ENCODE data around the gene CBR4. TPM values are rescaled to one million over a fixed set of nuclear protein-coding genes. Genes with fewer than 3 reads are reported as not detected.
A peak's percentile ranks its signal among the peaks of the same experiment; 100 is the strongest.

Gene CBR4
- total RNA-seq, 1 experiment from 2014 or later, result 48.1 TPM

DNA sequence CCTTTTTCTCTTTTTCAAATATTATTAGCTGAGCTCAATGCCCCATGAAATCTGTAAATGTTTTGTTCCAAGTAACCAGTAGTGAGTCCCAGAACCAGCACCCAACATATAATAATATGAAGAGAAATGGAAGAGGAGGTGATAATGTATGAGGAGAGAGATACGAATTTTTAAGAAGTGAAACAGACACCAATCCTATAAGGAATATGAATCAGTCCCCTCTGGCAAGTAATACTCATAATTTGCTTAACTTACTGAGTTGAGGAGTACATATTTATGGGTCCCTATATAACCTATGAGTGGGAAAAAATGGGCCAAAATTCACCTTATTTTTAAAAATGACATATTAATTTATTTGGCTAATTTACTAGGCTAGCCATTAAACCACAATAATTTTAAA lies 8.4 kb upstream of the CBR4 start:
- TF ChIP-seq TEAD1 (CRISPR knock-in tag; IDR thresholded peaks at IDR 0.05), result no peak
- no peak for TF ChIP-seq FOXK1 (CRISPR knock-in tag; IDR thresholded peaks at IDR 0.05)
- TF ChIP-seq, protein P1, sequence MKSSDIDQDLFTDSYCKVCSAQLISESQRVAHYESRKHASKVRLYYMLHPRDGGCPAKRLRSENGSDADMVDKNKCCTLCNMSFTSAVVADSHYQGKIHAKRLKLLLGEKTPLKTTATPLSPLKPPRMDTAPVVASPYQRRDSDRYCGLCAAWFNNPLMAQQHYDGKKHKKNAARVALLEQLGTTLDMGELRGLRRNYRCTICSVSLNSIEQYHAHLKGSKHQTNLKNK (CRISPR knock-in tag; IDR thresholded peaks at IDR 0.05), result no peak
- no peak for TF ChIP-seq OVOL2 (CRISPR knock-in tag; IDR thresholded peaks at IDR 0.05; ENCODE audit: borderline replicate concordance)
- TF ChIP-seq CBFB (CRISPR knock-in tag; IDR thresholded peaks at IDR 0.05; ENCODE audit: low read depth), result no peak
- TF ChIP-seq ZNF416 (CRISPR knock-in tag; IDR thresholded peaks at IDR 0.05), result no peak
- no peak for TF ChIP-seq TCF7 (CRISPR knock-in tag; IDR thresholded peaks at IDR 0.05; ENCODE audit: low read depth)
- TF ChIP-seq RELA (CRISPR knock-in tag; IDR thresholded peaks at IDR 0.05; ENCODE audit: borderline replicate concordance), result no peak

DNA sequence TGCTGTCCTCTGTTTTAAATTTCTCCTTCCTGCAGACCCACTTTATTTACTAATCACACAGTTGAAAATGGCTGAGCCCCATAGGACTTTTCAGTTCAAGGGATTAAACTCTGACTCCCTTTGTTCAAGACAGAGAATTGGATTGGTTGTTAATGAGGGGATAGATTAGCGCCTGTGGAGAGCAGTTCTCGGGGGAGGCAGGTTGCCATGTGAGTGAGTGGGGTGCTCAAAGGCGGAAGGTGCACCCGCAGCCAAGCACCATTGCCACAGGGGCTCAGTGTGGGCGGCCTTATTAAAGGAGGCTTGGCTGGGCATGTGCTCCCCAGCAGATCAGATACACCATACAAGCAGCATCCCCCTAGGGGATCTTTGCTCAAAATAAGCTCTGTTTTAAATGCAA lies 7.9 kb upstream of the CBR4 start:
- POLR2A ChIA-PET, result no interaction called here
- no peaks in the 10 kb centered on the region for H3K36me3 Mint-ChIP-seq
- DNase-seq (ENCODE audit: low spot score), result no peak
- TF ChIP-seq ZNF416 (CRISPR knock-in tag; IDR thresholded peaks at IDR 0.05) (no peak), FOXJ3 (CRISPR knock-in tag; IDR thresholded peaks at IDR 0.05; ENCODE audit: borderline replicate concordance) (no peak), NFE2L1 (CRISPR knock-in tag; IDR thresholded peaks at IDR 0.05) (no peak), MYBL2 (CRISPR knock-in tag; IDR thresholded peaks at IDR 0.05) (no peak), MXD4 (CRISPR knock-in tag; IDR thresholded peaks at IDR 0.05; ENCODE audit: borderline replicate concordance) (no peak), ZNF423 (CRISPR knock-in tag; IDR thresholded peaks at IDR 0.05) (no peak), TEAD4 (CRISPR knock-in tag; IDR thresholded peaks at IDR 0.05) (no peak), CREM (CRISPR knock-in tag; IDR thresholded peaks at IDR 0.05) (no peak)
- TF ChIP-seq, protein P2, sequence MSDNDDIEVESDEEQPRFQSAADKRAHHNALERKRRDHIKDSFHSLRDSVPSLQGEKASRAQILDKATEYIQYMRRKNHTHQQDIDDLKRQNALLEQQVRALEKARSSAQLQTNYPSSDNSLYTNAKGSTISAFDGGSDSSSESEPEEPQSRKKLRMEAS (CRISPR knock-in tag; IDR thresholded peaks at IDR 0.05), result no peak
- TF ChIP-seq, protein P3, sequence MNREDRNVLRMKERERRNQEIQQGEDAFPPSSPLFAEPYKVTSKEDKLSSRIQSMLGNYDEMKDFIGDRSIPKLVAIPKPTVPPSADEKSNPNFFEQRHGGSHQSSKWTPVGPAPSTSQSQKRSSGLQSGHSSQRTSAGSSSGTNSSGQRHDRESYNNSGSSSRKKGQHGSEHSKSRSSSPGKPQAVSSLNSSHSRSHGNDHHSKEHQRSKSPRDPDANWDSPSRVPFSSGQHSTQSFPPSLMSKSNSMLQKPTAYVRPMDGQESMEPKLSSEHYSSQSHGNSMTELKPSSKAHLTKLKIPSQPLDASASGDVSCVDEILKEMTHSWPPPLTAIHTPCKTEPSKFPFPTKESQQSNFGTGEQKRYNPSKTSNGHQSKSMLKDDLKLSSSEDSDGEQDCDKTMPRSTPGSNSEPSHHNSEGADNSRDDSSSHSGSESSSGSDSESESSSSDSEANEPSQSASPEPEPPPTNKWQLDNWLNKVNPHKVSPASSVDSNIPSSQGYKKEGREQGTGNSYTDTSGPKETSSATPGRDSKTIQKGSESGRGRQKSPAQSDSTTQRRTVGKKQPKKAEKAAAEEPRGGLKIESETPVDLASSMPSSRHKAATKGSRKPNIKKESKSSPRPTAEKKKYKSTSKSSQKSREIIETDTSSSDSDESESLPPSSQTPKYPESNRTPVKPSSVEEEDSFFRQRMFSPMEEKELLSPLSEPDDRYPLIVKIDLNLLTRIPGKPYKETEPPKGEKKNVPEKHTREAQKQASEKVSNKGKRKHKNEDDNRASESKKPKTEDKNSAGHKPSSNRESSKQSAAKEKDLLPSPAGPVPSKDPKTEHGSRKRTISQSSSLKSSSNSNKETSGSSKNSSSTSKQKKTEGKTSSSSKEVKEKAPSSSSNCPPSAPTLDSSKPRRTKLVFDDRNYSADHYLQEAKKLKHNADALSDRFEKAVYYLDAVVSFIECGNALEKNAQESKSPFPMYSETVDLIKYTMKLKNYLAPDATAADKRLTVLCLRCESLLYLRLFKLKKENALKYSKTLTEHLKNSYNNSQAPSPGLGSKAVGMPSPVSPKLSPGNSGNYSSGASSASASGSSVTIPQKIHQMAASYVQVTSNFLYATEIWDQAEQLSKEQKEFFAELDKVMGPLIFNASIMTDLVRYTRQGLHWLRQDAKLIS (CRISPR knock-in tag; IDR thresholded peaks at IDR 0.05; ENCODE audit: borderline replicate concordance), result no peak
- TF ChIP-seq, protein P4, sequence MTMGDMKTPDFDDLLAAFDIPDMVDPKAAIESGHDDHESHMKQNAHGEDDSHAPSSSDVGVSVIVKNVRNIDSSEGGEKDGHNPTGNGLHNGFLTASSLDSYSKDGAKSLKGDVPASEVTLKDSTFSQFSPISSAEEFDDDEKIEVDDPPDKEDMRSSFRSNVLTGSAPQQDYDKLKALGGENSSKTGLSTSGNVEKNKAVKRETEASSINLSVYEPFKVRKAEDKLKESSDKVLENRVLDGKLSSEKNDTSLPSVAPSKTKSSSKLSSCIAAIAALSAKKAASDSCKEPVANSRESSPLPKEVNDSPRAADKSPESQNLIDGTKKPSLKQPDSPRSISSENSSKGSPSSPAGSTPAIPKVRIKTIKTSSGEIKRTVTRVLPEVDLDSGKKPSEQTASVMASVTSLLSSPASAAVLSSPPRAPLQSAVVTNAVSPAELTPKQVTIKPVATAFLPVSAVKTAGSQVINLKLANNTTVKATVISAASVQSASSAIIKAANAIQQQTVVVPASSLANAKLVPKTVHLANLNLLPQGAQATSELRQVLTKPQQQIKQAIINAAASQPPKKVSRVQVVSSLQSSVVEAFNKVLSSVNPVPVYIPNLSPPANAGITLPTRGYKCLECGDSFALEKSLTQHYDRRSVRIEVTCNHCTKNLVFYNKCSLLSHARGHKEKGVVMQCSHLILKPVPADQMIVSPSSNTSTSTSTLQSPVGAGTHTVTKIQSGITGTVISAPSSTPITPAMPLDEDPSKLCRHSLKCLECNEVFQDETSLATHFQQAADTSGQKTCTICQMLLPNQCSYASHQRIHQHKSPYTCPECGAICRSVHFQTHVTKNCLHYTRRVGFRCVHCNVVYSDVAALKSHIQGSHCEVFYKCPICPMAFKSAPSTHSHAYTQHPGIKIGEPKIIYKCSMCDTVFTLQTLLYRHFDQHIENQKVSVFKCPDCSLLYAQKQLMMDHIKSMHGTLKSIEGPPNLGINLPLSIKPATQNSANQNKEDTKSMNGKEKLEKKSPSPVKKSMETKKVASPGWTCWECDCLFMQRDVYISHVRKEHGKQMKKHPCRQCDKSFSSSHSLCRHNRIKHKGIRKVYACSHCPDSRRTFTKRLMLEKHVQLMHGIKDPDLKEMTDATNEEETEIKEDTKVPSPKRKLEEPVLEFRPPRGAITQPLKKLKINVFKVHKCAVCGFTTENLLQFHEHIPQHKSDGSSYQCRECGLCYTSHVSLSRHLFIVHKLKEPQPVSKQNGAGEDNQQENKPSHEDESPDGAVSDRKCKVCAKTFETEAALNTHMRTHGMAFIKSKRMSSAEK (CRISPR knock-in tag; IDR thresholded peaks at IDR 0.05; ENCODE audit: borderline replicate concordance), result no peak
- no peak overlapping the region for H3K4me3 Mint-ChIP-seq
- no peak overlapping the region for H3K27ac Mint-ChIP-seq
- H3K27me3 Mint-ChIP-seq (ENCODE audit: low read depth), result no peaks in the 10 kb centered on the region; the same call in 1 of the 2 replicates
- CTCF ChIA-PET, result no interaction called here
- H3K9me3 Mint-ChIP-seq, result no peaks in the 10 kb centered on the region
- H3K4me1 Mint-ChIP-seq, result peaks cover 27% of the 10 kb centered on the region
- peak; percentile 76 for ATAC-seq

More for the DNA sequence above, 8.4 kb upstream of the CBR4 start:
- POLR2A ChIA-PET, result no interaction called here
- ATAC-seq (no peak), DNase-seq (ENCODE audit: low spot score) (no peak)
- Mint-ChIP-seq H3K4me3 (no peak overlapping the region), H3K9me3 (no peaks in the 10 kb centered on the region), H3K27me3 (ENCODE audit: low read depth) (no peaks in the 10 kb centered on the region; the same call in 1 of the 2 replicates), H3K27ac (no peak overlapping the region), H3K36me3 (no peaks in the 10 kb centered on the region), H3K4me1 (peaks cover 27% of the 10 kb centered on the region)
- CTCF ChIA-PET, result no interaction called here

Measured in WTC11 (cell line).